ENCODE measurements around the gene DCUN1D2.

Gene DCUN1D2

GRCh38 chr13:113449693-113450347 lies 40.7 kb downstream of the DCUN1D2 start:
- no peaks in the 10 kb centered on the region for H3K9me2 ChIP-seq (replicated peaks; ENCODE audit: insufficient read depth, low read length)
- no peak overlapping the region for H3K4me2 ChIP-seq (ENCODE audit: low read depth, low read length)
- no peak overlapping the region for H3K9ac ChIP-seq (ENCODE audit: low read length)
- no peaks in the 10 kb centered on the region for H4K20me1 ChIP-seq (ENCODE audit: insufficient read depth, low read length)
- TF ChIP-seq EZH2phosphoT487 (IDR thresholded peaks at IDR 0.05; ENCODE audit: low read length) (no peak), EZH2 (optimal IDR thresholded peaks at IDR 0.05; ENCODE audit: low read depth, low read length) (no peak)
- TF ChIP-seq, protein P1, sequence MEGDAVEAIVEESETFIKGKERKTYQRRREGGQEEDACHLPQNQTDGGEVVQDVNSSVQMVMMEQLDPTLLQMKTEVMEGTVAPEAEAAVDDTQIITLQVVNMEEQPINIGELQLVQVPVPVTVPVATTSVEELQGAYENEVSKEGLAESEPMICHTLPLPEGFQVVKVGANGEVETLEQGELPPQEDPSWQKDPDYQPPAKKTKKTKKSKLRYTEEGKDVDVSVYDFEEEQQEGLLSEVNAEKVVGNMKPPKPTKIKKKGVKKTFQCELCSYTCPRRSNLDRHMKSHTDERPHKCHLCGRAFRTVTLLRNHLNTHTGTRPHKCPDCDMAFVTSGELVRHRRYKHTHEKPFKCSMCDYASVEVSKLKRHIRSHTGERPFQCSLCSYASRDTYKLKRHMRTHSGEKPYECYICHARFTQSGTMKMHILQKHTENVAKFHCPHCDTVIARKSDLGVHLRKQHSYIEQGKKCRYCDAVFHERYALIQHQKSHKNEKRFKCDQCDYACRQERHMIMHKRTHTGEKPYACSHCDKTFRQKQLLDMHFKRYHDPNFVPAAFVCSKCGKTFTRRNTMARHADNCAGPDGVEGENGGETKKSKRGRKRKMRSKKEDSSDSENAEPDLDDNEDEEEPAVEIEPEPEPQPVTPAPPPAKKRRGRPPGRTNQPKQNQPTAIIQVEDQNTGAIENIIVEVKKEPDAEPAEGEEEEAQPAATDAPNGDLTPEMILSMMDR (IDR thresholded peaks at IDR 0.05; ENCODE audit: low read length), result no peak
- no peak for DNase-seq
- H3K4me1 ChIP-seq (ENCODE audit: low read length), result no peaks in the 10 kb centered on the region
- H2AFZ ChIP-seq (ENCODE audit: low read length), result no peak overlapping the region
- no peaks in the 10 kb centered on the region for H3F3A ChIP-seq (ENCODE audit: insufficient read depth, low read length)
- H3K79me2 ChIP-seq (ENCODE audit: low read length), result no peaks in the 10 kb centered on the region
- no peaks in the 10 kb centered on the region for H3K9me3 ChIP-seq (replicated peaks; ENCODE audit: insufficient read depth, low read length)
- no peak overlapping the region for H3K27ac ChIP-seq (ENCODE audit: low read length)
- no peak overlapping the region; the same call in 1 of the 2 replicates for H3K4me3 ChIP-seq (ENCODE audit: low read length)
- H3K27me3 ChIP-seq (replicated peaks; ENCODE audit: insufficient read depth, low read length), result no peaks in the 10 kb centered on the region
- H3K36me3 ChIP-seq (replicated peaks; ENCODE audit: insufficient read depth, low read length), result no peaks in the 10 kb centered on the region

GRCh38 chr13:113448885-113449692 lies 41.4 kb downstream of the DCUN1D2 start:
- no peaks in the 10 kb centered on the region for H3F3A ChIP-seq (ENCODE audit: insufficient read depth, low read length)
- H3K27ac ChIP-seq (ENCODE audit: low read length), result no peak overlapping the region
- H3K36me3 ChIP-seq (replicated peaks; ENCODE audit: insufficient read depth, low read length), result no peaks in the 10 kb centered on the region
- no peaks in the 10 kb centered on the region for H3K9me3 ChIP-seq (replicated peaks; ENCODE audit: insufficient read depth, low read length)
- no peaks in the 10 kb centered on the region for H3K27me3 ChIP-seq (replicated peaks; ENCODE audit: insufficient read depth, low read length)
- no peak overlapping the region for H2AFZ ChIP-seq (ENCODE audit: low read length)
- H4K20me1 ChIP-seq (ENCODE audit: insufficient read depth, low read length), result no peaks in the 10 kb centered on the region
- H3K4me2 ChIP-seq (ENCODE audit: low read depth, low read length), result no peak overlapping the region
- no peak overlapping the region for H3K9ac ChIP-seq (ENCODE audit: low read length)
- no peaks in the 10 kb centered on the region for H3K9me2 ChIP-seq (replicated peaks; ENCODE audit: insufficient read depth, low read length)
- DNase-seq, result no peak
- no peaks in the 10 kb centered on the region for H3K79me2 ChIP-seq (ENCODE audit: low read length)
- TF ChIP-seq, protein P1 (IDR thresholded peaks at IDR 0.05; ENCODE audit: low read length), result no peak
- TF ChIP-seq EZH2 (optimal IDR thresholded peaks at IDR 0.05; ENCODE audit: low read depth, low read length) (no peak), EZH2phosphoT487 (IDR thresholded peaks at IDR 0.05; ENCODE audit: low read length) (no peak)
- no peak overlapping the region; the same call in 1 of the 2 replicates for H3K4me3 ChIP-seq (ENCODE audit: low read length)
- H3K4me1 ChIP-seq (ENCODE audit: low read length), result no peaks in the 10 kb centered on the region

- no peak overlapping the region for H3K27ac ChIP-seq (ENCODE audit: low read length)
- H2AFZ ChIP-seq (ENCODE audit: low read length), result no peak overlapping the region
Observed at GRCh38 chr13:113448545-113448884, 42.0 kb downstream of the DCUN1D2 start.

More at GRCh38 chr13:113448545-113448884, 42.0 kb downstream of the DCUN1D2 start:
- no peaks in the 10 kb centered on the region for H3F3A ChIP-seq (ENCODE audit: insufficient read depth, low read length)
- no peaks in the 10 kb centered on the region for H3K27me3 ChIP-seq (replicated peaks; ENCODE audit: insufficient read depth, low read length)
- no peak for DNase-seq
- H3K4me2 ChIP-seq (ENCODE audit: low read depth, low read length), result no peak overlapping the region
- no peak overlapping the region for H3K4me3 ChIP-seq (ENCODE audit: low read length)
- no peak overlapping the region for H3K9ac ChIP-seq (ENCODE audit: low read length)
- H3K9me3 ChIP-seq (replicated peaks; ENCODE audit: insufficient read depth, low read length), result no peaks in the 10 kb centered on the region
- H3K4me1 ChIP-seq (ENCODE audit: low read length), result no peaks in the 10 kb centered on the region
- no peaks in the 10 kb centered on the region for H4K20me1 ChIP-seq (ENCODE audit: insufficient read depth, low read length)
- H3K36me3 ChIP-seq (replicated peaks; ENCODE audit: insufficient read depth, low read length), result no peaks in the 10 kb centered on the region
- no peaks in the 10 kb centered on the region for H3K79me2 ChIP-seq (ENCODE audit: low read length)
- no peaks in the 10 kb centered on the region for H3K9me2 ChIP-seq (replicated peaks; ENCODE audit: insufficient read depth, low read length)
- TF ChIP-seq EZH2phosphoT487 (IDR thresholded peaks at IDR 0.05; ENCODE audit: low read length), result no peak
- TF ChIP-seq, protein P1 (IDR thresholded peaks at IDR 0.05; ENCODE audit: low read length), result no peak
- TF ChIP-seq EZH2 (optimal IDR thresholded peaks at IDR 0.05; ENCODE audit: low read depth, low read length), result no peak
